ENCODE measurements around the gene KCNJ3. TPM values are rescaled to one million over a fixed set of nuclear protein-coding genes. Genes with fewer than 3 reads are reported as not detected.

The KCNJ3 gene
- total RNA-seq, 3 donors from 2014 or later: 0.29 to 0.54 (median 0.38) TPM

DNA sequence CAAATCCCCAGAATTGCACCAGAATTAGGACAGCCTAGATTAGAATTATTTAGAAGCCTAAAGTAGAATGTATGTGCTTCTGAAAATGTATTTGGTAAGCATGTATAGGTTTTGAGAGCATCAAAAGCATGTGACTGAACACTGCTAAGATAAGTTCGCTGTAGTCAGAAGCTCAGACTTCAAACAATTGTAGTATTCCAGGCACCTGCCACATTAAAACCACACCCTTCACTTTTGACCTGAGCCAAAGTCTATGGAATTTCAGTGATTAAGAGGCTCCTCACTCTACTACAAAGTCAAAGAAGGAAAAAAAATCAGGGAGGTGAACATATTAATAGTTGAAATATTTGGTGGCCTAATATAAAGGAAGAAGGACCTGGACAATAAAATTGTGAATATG is 8.2 kb downstream of the KCNJ3 start:
- TF ChIP-seq, protein P1, sequence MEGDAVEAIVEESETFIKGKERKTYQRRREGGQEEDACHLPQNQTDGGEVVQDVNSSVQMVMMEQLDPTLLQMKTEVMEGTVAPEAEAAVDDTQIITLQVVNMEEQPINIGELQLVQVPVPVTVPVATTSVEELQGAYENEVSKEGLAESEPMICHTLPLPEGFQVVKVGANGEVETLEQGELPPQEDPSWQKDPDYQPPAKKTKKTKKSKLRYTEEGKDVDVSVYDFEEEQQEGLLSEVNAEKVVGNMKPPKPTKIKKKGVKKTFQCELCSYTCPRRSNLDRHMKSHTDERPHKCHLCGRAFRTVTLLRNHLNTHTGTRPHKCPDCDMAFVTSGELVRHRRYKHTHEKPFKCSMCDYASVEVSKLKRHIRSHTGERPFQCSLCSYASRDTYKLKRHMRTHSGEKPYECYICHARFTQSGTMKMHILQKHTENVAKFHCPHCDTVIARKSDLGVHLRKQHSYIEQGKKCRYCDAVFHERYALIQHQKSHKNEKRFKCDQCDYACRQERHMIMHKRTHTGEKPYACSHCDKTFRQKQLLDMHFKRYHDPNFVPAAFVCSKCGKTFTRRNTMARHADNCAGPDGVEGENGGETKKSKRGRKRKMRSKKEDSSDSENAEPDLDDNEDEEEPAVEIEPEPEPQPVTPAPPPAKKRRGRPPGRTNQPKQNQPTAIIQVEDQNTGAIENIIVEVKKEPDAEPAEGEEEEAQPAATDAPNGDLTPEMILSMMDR (IDR thresholded peaks at IDR 0.05): no peak
- no peaks in the 10 kb centered on the region for H3K4me1 ChIP-seq (ENCODE audit: low read depth)
- no peaks in the 10 kb centered on the region for H3K9me3 ChIP-seq
- no peak overlapping the region for H3K4me3 ChIP-seq
- H3K36me3 ChIP-seq (ENCODE audit: low read depth): no peaks in the 10 kb centered on the region
- peak; percentile 64 for ATAC-seq
- intact Hi-C loops (cut with DNase I, micrococcal nuclease): no loop called here
- DNase-seq: no peak

DNA sequence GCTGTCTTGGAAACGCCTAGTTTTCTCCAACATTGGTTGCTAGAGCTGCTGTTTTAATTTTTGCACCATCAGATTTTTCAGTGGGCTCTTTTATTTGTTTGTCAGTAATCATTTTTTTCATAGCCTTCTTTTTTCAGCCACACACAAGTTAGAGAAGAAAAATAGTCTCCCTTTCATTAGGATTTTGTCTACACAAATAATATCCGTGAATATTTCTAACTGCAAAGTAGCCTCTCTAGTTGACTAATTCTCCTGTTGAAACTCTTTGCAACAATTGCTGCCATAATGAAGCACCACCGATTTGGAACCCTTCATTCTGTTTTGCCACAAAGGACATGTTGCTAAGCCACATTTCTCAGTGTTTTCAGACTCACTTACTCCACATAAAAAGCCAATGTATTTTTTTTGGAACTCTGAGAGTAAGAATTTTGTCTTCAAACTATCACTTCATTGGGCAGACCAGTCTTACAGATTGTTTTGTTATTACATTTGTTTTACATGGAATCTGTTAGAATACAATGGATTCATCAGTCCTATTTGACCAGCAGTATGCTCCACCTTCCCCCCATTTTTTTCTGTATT is 9.6 kb downstream of the KCNJ3 start:
- no peaks in the 10 kb centered on the region for H3K4me1 ChIP-seq (ENCODE audit: low read depth)
- no peak overlapping the region for H3K4me3 ChIP-seq
- intact Hi-C loops (cut with DNase I, micrococcal nuclease): no loop called here
- ATAC-seq (no peak), DNase-seq (no peak)
- H3K9me3 ChIP-seq: no peaks in the 10 kb centered on the region
- TF ChIP-seq, protein P1 (IDR thresholded peaks at IDR 0.05): no peak
- H3K36me3 ChIP-seq (ENCODE audit: low read depth): no peaks in the 10 kb centered on the region

DNA sequence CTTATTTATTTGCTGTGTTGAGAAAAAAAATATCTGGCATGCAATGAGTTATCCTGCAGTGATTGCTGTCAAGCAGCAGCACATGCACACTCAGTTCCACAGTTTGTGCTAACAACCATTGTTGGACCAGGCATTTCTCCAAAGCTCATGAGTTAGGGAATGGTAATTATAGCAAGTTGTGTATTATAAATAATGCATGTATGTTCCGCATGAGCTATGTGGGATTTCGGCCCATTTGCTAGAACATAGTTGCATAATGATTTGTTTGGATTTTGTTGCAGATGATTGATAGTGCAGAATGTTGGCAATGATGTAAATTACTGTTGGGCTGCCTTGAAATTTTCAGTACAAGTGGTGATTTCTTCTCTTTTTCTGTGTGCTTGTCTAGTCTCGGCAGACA is 10.7 kb downstream of the KCNJ3 start:
- Histone ChIP-seq H3K4me1 (ENCODE audit: low read depth) (no peaks in the 10 kb centered on the region), H3K4me3 (no peak overlapping the region), H3K36me3 (ENCODE audit: low read depth) (no peaks in the 10 kb centered on the region), H3K9me3 (no peaks in the 10 kb centered on the region)
- ATAC-seq: no peak
- intact Hi-C loops (cut with DNase I, micrococcal nuclease): no loop called here
- DNase-seq: no peak
- TF ChIP-seq, protein P1 (IDR thresholded peaks at IDR 0.05): no peak

DNA sequence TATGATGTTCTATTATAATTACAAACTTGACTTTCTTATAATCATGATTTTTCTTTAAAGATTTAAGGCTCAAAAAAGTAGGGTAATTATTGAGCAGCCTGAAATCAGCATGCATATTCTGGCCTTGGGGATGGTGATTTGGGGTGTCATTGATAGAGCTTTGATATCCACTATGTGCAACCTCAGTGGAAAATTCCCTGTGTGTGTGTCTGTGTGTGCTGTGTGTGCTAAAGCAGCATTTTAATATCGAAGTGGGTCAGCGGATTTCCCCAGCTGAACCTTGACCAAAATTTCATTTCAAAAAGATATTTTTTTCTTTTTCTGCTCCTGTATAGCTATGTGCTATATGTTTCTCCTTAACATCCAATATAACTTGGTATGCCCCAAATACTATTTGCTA is 11.6 kb downstream of the KCNJ3 start:
- TF ChIP-seq, protein P1 (IDR thresholded peaks at IDR 0.05): no peak
- DNase-seq (no peak), ATAC-seq (no peak)
- Histone ChIP-seq H3K4me3 (no peak overlapping the region), H3K36me3 (ENCODE audit: low read depth) (no peaks in the 10 kb centered on the region), H3K9me3 (no peaks in the 10 kb centered on the region), H3K4me1 (ENCODE audit: low read depth) (no peaks in the 10 kb centered on the region)
- intact Hi-C loops (cut with DNase I, micrococcal nuclease): no loop called here

DNA sequence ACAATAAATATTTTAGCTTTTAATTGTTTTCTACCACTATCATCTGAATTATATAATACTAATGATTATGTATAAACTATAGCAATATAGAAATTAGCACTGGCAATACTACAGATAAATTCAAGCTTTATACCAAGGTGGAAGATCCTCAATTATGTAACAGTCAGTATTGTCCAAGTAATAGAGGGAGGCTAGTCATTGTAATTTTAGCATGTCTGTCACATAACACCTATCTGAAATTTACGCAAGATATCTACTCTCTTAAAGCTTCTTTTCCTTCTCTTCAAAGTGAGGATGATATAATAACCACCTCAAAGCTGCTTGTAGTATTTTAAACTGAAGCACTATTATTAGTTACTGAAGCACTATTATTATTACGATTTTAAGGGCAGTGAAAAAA is 12.2 kb downstream of the KCNJ3 start:
- TF ChIP-seq, protein P1 (IDR thresholded peaks at IDR 0.05): no peak
- intact Hi-C loops (cut with DNase I, micrococcal nuclease): no loop called here
- H3K36me3 ChIP-seq (ENCODE audit: low read depth): no peaks in the 10 kb centered on the region
- no peaks in the 10 kb centered on the region for H3K9me3 ChIP-seq
- no peaks in the 10 kb centered on the region for H3K4me1 ChIP-seq (ENCODE audit: low read depth)
- DNase-seq: no peak
- no peak for ATAC-seq
- H3K4me3 ChIP-seq: no peak overlapping the region

DNA sequence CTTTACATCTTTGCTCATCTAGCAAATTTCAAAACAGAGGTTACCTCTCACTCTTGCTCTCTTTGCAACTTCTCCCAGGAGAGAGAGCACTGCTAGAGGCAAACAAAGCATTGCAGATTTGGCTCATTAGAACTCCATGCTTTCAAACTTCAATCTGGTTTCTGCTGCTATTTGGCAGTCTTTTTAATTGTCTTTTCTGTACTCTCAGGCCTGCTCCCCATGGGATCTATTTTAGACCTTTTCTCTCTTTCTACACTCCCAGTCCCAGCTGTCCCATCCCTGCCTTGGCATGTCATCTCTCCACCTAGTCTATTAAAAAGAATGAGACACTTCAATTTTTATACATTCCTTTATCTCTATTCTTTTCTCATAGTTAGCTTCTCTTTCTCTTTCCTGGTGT is 15.2 kb downstream of the KCNJ3 start:
- TF ChIP-seq, protein P1 (IDR thresholded peaks at IDR 0.05): no peak
- ATAC-seq: no peak
- Histone ChIP-seq H3K9me3 (no peaks in the 10 kb centered on the region), H3K4me3 (no peak overlapping the region), H3K4me1 (ENCODE audit: low read depth) (no peaks in the 10 kb centered on the region), H3K36me3 (ENCODE audit: low read depth) (no peaks in the 10 kb centered on the region)
- DNase-seq: no peak
- intact Hi-C loops (cut with DNase I, micrococcal nuclease): no loop called here

All from mucosa of descending colon (tissue), 3 donors.